Panc1 (cell line): ENCODE results near the gene TMEM117. TPM values are rescaled to one million over a fixed set of nuclear protein-coding genes. Genes with fewer than 3 reads are reported as not detected.

ENCODE experiments used
- ATAC-seq: fragments of 200-7000 bp; cut with Tn5 transposase; 2 replicates; pipeline ENCODE4 v1.9.1; 2020; ENCODE audit warnings: mild to moderate bottlenecking, moderate library complexity
- BruUV-seq: library from RNA; stranded (reverse); fragments of 400-500 nt; replicated peaks from 2 replicates; lab custom pipeline; 2021; lab: Mats Ljungman, UMichigan
- CTCF ChIA-PET: fragments of 300-600 bp; sonication (Branson Sonifier 250); formaldehyde crosslinking; loops from one replicate; lab custom pipeline; 2022; ENCODE audit warnings: antibody characterized with exemption; lab: Charles Lee
- POLR2A ChIA-PET: fragments of 300-600 bp; sonication (Branson Sonifier 250); formaldehyde crosslinking; loops from one replicate; lab custom pipeline; 2022; ENCODE audit warnings: antibody characterized with exemption; lab: Charles Lee
- DNase-seq: peaks from one replicate; pipeline ENCODE4 v3.0.0-alpha.2; 2010; ENCODE audit warnings: low read depth, low spot score
- H3K27ac ChIP-seq: 2 replicates; pipeline ENCODE4 v1.5.1; 2011; ENCODE audit warnings: mild to moderate bottlenecking, low read length, inconsistent platforms
- H3K27me3 ChIP-seq: fragments of 200-500 bp; sonication (Bioruptor generic); 2 replicates; pipeline ENCODE4 v1.6.0; 2014; ENCODE audit warnings: low read length, inconsistent platforms; ENCODE audit not compliant: control insufficient read depth, insufficient read depth
- H3K36me3 ChIP-seq: fragments of 200-500 bp; sonication (Bioruptor generic); 2 replicates; pipeline ENCODE4 v1.5.1; 2014; ENCODE audit warnings: inconsistent platforms, mild to moderate bottlenecking, low read length, moderate library complexity; ENCODE audit not compliant: control insufficient read depth, insufficient read depth
- H3K4me1 ChIP-seq: 2 replicates; pipeline ENCODE4 v1.5.1; 2011; ENCODE audit warnings: inconsistent platforms, mild to moderate bottlenecking, low read length, moderate library complexity; ENCODE audit not compliant: control insufficient read depth, insufficient read depth
- H3K4me3 ChIP-seq, 2 experiments: 2 replicates each; pipeline ENCODE4 v1.5.1; 2011 to 2012; ENCODE audit warnings: low read depth in 2 of 2, low read length in 2 of 2, mild to moderate bottlenecking in 2 of 2, inconsistent platforms in 1 of 2, moderate library complexity in 1 of 2
- H3K9me3 ChIP-seq: fragments of 200-500 bp; sonication (Bioruptor generic); 2 replicates; pipeline ENCODE4 v1.5.1; 2014; ENCODE audit warnings: low read depth, mild to moderate bottlenecking, inconsistent platforms, low read length, moderate library complexity; ENCODE audit not compliant: control insufficient read depth, insufficient read depth
- POLR2AphosphoS5 ChIP-seq: IDR thresholded peaks from 2 replicates; pipeline ENCODE4 v1.6.1; 2012; ENCODE audit warnings: mild to moderate bottlenecking, low read depth, low read length, moderate library complexity
- SIN3A ChIP-seq: IDR thresholded peaks from 2 replicates; pipeline ENCODE4 v1.6.1; 2012; ENCODE audit warnings: low read depth, mild to moderate bottlenecking, low read length, moderate library complexity, borderline replicate concordance; ENCODE audit not compliant: insufficient read depth
- TCF7L2 ChIP-seq: IDR thresholded peaks from 2 replicates; pipeline ENCODE4 v1.6.1; 2011; ENCODE audit warnings: mild to moderate bottlenecking, low read depth, low read length, inconsistent platforms
- in situ Hi-C: cut with HindIII; loops from 2 replicates; pipeline ENCODE4 v1.10.0; 2016; ENCODE audit warnings: low sequenced_read_pairs, low pct_unique_long_range_greater_than_20kb
- intact Hi-C: fragments of 100-400 bp; cut with micrococcal nuclease; formaldehyde crosslinking; loops from one replicate; pipeline ENCODE4 v1.10.0; 2022; ENCODE audit not compliant: unreplicated experiment
- total RNA-seq: library from RNA; stranded (reverse); gene quantifications from one replicate; pipeline ENCODE4 v1.2.1, GENCODE V29; 2021; ENCODE audit not compliant: unreplicated experiment
- TF ChIP-seq, protein P1 (sequence below), 2 experiments: IDR thresholded peaks; 2 replicates each; pipeline ENCODE4 v1.6.1; 2011 to 2012; ENCODE audit warnings: low read depth in 2 of 2, control low read depth in 1 of 2, low read length in 1 of 2, mild to moderate bottlenecking in 1 of 2, moderate library complexity in 1 of 2; ENCODE audit not compliant: insufficient read depth in 1 of 2
- TF ChIP-seq, protein P2 (sequence below): fragments of 450-650 bp; IDR thresholded peaks from 2 replicates; pipeline ENCODE4 v1.5.1; 2017; ENCODE audit warnings: mild to moderate bottlenecking

The TMEM117 gene
- total RNA-seq, 1 experiment from 2014 or later: 5.5 TPM

DNA sequence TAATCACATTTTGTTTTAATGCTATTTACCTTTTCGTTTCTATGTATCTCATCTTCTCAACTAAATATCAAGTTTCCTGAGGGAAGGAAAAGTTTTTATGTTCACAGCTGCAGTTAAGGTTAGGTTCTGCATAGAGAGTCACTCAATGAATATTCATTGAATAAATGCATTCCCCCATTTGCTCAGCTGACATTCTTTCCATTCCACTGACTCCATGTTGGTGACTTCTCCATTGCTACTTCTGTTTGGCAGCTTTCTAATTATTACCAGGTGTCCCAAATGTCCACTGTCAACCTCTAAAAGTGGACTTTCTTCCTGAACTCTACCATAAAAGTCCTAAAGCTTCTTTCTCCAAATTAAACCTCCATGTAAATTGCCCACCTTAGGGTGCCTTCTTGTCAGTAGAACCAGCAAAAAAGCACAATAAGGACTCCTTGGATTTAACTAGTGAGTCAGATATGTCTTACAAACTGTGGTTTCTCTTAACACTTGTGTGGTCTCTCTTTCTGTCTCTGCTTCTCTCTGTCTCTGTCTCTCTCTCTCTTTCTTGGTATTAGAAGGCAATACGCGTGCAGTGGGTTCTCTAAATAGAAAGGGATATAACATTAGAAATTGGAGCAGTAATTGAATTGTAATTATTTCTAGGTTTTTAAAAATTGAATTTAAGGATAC is 85.9 kb downstream of the TMEM117 start:
- Histone ChIP-seq H3K9me3 (no peaks in the 10 kb centered on the region), H3K27ac (no peak overlapping the region), H3K4me1 (no peaks in the 10 kb centered on the region; the same call in 1 of the 2 replicates), H3K27me3 (no peaks in the 10 kb centered on the region), H3K4me3 (no peak overlapping the region), H3K36me3 (no peaks in the 10 kb centered on the region)
- ChIA-PET POLR2A (no interaction called here), CTCF (no interaction called here)
- in situ Hi-C loops: no loop called here
- DNase-seq (no peak), ATAC-seq (no peak)
- intact Hi-C loops: no loop called here
- TF ChIP-seq POLR2AphosphoS5 (no peak), TCF7L2 (no peak), SIN3A (no peak)
- TF ChIP-seq, protein P1, sequence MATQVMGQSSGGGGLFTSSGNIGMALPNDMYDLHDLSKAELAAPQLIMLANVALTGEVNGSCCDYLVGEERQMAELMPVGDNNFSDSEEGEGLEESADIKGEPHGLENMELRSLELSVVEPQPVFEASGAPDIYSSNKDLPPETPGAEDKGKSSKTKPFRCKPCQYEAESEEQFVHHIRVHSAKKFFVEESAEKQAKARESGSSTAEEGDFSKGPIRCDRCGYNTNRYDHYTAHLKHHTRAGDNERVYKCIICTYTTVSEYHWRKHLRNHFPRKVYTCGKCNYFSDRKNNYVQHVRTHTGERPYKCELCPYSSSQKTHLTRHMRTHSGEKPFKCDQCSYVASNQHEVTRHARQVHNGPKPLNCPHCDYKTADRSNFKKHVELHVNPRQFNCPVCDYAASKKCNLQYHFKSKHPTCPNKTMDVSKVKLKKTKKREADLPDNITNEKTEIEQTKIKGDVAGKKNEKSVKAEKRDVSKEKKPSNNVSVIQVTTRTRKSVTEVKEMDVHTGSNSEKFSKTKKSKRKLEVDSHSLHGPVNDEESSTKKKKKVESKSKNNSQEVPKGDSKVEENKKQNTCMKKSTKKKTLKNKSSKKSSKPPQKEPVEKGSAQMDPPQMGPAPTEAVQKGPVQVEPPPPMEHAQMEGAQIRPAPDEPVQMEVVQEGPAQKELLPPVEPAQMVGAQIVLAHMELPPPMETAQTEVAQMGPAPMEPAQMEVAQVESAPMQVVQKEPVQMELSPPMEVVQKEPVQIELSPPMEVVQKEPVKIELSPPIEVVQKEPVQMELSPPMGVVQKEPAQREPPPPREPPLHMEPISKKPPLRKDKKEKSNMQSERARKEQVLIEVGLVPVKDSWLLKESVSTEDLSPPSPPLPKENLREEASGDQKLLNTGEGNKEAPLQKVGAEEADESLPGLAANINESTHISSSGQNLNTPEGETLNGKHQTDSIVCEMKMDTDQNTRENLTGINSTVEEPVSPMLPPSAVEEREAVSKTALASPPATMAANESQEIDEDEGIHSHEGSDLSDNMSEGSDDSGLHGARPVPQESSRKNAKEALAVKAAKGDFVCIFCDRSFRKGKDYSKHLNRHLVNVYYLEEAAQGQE (IDR thresholded peaks at IDR 0.05; ENCODE audit: insufficient read depth in 1 of 2, low read depth in 2 of 2, low read length in 1 of 2): no peak
- TF ChIP-seq, protein P2, sequence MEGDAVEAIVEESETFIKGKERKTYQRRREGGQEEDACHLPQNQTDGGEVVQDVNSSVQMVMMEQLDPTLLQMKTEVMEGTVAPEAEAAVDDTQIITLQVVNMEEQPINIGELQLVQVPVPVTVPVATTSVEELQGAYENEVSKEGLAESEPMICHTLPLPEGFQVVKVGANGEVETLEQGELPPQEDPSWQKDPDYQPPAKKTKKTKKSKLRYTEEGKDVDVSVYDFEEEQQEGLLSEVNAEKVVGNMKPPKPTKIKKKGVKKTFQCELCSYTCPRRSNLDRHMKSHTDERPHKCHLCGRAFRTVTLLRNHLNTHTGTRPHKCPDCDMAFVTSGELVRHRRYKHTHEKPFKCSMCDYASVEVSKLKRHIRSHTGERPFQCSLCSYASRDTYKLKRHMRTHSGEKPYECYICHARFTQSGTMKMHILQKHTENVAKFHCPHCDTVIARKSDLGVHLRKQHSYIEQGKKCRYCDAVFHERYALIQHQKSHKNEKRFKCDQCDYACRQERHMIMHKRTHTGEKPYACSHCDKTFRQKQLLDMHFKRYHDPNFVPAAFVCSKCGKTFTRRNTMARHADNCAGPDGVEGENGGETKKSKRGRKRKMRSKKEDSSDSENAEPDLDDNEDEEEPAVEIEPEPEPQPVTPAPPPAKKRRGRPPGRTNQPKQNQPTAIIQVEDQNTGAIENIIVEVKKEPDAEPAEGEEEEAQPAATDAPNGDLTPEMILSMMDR: no peak
- no TSS peak for BruUV-seq

DNA sequence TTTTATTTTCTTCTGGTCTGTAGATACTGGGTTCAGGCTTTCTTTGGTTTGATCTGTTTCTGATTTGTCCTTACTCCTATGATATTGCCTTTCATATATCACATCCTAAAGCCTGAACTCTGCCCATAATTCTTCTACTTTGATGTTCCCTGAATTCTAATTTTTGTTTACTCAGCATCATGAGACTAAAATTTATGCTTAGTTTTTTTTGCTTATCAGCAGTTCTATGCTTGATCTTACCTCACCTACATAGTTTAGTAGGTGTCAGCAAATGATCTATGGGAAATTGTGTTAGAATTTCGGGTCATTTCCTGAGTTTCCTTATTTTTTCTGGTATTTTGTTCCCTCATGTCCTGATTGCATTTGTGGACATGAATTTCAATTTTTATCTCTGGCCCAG is 94.2 kb downstream of the TMEM117 start:
- DNase-seq (no peak), ATAC-seq (no peak)
- TF ChIP-seq TCF7L2: no peak
- no peak for TF ChIP-seq POLR2AphosphoS5
- TF ChIP-seq, protein P2: no peak
- TF ChIP-seq SIN3A: no peak
- TF ChIP-seq, protein P1 (IDR thresholded peaks at IDR 0.05; ENCODE audit: insufficient read depth in 1 of 2, low read depth in 2 of 2, low read length in 1 of 2): no peak
- CTCF ChIA-PET: no interaction called here
- intact Hi-C loops (no loop called here), in situ Hi-C loops (no loop called here)
- Histone ChIP-seq H3K9me3 (no peaks in the 10 kb centered on the region), H3K4me3 (no peak overlapping the region), H3K27me3 (no peaks in the 10 kb centered on the region), H3K36me3 (no peaks in the 10 kb centered on the region), H3K4me1 (no peaks in the 10 kb centered on the region), H3K27ac (no peak overlapping the region)
- BruUV-seq: no TSS peak
- POLR2A ChIA-PET: no interaction called here
